Esophagus (tissue), 2 donors: ENCODE data around the gene TUBGCP3. TPM values are rescaled to one million over a fixed set of nuclear protein-coding genes. Genes with fewer than 3 reads are reported as not detected.

Experiments
- H3K27ac ChIP-seq, 2 donors: one replicate each; pipeline ENCODE4 v1.5.1; 2013; ENCODE audit warnings: low read depth in 2 of 2, mild to moderate bottlenecking in 2 of 2, inconsistent platforms in 1 of 2, low read length in 1 of 2, moderate library complexity in 1 of 2
- H3K27me3 ChIP-seq, 2 donors: one replicate each; pipeline ENCODE4 v1.6.1; 2013; ENCODE audit warnings: low read length in 2 of 2, control low read depth in 1 of 2, mild to moderate bottlenecking in 1 of 2; ENCODE audit not compliant: insufficient read depth in 2 of 2, control insufficient read depth in 1 of 2
- H3K36me3 ChIP-seq, 2 donors: one replicate each; pipeline ENCODE4 v1.6.1; 2013; ENCODE audit warnings: low read length in 1 of 2; ENCODE audit not compliant: control insufficient read depth in 2 of 2, insufficient read depth in 2 of 2
- H3K4me1 ChIP-seq, 2 donors: one replicate each; pipeline ENCODE4 v1.6.1; 2013; ENCODE audit warnings: low read length in 1 of 2; ENCODE audit not compliant: control insufficient read depth in 2 of 2, insufficient read depth in 2 of 2
- H3K4me3 ChIP-seq, 2 donors: one replicate each; pipeline ENCODE4 v1.5.1; 2013; ENCODE audit warnings: low read length in 2 of 2, mild to moderate bottlenecking in 2 of 2, low read depth in 1 of 2, moderate library complexity in 1 of 2
- H3K9me3 ChIP-seq, 2 donors: one replicate each; pipeline ENCODE4 v1.6.1; 2013; ENCODE audit warnings: mild to moderate bottlenecking in 2 of 2, low read depth in 1 of 2, low read length in 1 of 2, moderate library complexity in 1 of 2; ENCODE audit not compliant: control insufficient read depth in 2 of 2, insufficient read depth in 1 of 2
- WGBS, 2 donors: extraction: QIAGEN DNeasy Blood & Tissue Kit; methylation state at CpG; one replicate each; pipeline ENCODE4 v1.1.7; 2013; 5-methylcytosine and 5-hydroxymethylcytosine counted together
- polyA plus RNA-seq, 2 donors: library from polyadenylated mRNA; stranded (reverse); fragments of 200-250 nt; gene quantifications; one replicate each; pipeline ENCODE4 v1.2.3, GENCODE V29; 2013
- donor health status: healthy with polysubstance abuse.
- donor health status: Bipolar disorder and iron deficiency.

Gene TUBGCP3
- polyA plus RNA-seq, 2 donors: 6.4 to 11.3 TPM

DNA sequence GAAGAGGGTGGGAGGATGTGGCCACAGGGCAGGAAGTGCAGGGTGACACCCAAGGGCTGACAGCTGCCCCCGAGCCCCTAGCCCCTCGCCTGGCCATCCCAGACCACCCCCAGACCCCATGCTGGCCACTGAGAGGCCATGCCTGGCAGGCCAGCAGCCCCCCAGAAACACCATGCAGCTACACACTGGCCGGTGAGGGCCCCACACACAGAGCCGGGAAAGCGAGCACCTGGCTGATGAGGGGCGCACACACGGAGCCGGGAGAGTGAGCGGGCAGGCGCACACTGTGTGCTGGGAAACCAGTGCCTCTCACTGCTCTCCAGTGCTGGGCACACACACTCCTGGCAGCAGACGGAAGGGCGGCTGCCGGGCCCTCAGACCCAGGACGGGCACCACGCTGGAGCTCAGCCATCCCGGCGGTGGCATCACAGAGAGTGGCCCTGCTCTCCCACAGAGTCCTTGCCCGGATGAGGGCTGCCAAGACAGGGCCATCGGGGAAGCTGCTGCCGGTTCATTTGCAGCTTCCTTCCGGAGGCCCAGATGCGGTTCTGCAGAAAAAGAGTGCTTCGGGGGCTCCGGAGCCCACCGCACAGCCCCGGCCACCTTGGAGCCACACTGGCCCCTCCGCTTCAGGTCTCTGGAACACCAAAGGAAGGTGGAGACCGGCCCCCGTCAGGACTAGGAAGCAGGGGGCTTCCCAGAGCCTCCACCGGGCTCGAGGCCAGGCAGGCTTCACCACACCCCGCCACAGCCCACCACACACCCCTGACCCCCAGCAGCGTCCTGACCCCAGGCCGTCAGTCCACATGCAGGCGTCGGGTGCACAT, 135.4 kb downstream of the TUBGCP3 start:
- Histone ChIP-seq H3K27ac (no peak overlapping the region), H3K9me3 (peaks cover 0 to 6% of the 10 kb centered on the region in 2 donors), H3K4me3 (no peak overlapping the region), H3K4me1 (no peaks in the 10 kb centered on the region), H3K27me3 (no peaks in the 10 kb centered on the region), H3K36me3 (no peaks in the 10 kb centered on the region)
- 82 to 89% methylated on average over 35 to 36 of the region's 36 CpGs for WGBS, 2 donors

DNA sequence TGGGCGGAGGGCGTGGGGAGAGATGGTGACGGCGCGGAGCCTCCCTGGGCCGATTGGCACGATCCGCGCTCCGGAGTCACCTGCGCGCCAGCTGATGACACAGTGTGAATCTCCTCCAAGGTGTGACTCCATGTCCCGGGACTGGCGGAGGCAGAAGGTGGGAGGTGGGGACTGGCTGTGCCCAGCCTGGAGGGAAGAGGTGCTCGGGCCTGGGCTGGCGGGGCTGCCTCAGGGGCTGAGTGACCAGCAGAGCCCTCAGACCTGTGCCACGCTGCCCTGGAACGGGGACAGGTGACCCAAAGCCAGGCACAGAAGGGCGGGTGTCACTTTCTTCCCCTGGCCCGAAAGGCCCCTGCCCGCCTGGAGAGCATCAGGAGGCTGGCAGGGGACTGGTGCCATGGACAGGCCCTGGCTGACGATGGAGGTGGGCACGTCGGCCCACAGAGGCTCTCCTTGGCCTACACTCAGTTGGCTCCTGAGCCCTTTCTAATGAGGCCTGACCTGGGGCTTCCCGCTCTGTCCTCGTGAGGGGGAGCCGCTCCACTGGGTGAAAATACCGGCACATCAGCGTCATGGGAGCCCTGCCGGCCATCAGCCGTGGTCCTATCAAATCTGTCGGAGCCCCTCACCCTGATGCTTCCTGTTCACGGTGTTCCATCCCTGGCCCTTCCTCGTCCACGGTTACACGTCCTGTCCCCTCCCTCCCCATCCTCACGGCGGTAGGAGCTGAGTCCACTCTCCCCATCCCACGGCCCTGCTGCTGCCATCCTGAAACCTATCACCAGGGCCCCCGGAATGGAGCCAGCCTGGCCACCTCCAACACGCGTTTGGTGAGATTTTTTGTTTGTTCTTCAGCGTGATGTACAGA, 136.2 kb downstream of the TUBGCP3 start:
- WGBS, 2 donors: 74 to 81% methylated on average over 43 of the region's 43 CpGs
- no peaks in the 10 kb centered on the region for H3K27me3 ChIP-seq
- no peak overlapping the region for H3K27ac ChIP-seq
- no peaks in the 10 kb centered on the region for H3K4me1 ChIP-seq
- H3K4me3 ChIP-seq: no peak overlapping the region
- H3K9me3 ChIP-seq: peaks cover 0 to 6% of the 10 kb centered on the region in 2 donors
- H3K36me3 ChIP-seq: no peaks in the 10 kb centered on the region

DNA sequence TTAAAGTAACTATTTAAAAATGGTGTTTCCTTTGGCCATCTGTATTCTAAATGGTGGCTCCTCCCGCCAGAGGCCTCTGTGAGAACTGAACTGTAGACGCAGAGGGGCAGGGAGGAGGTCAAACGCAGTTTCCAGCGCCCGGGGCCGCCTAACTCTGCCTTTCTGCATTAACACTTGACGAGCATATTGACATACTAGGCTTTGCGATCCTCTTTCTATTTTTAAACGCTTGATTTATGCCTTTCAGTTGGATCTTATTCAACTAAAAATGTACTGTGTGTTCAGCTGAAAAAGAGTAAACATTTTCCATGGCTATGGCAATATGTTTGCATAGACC, 137.1 kb downstream of the TUBGCP3 start:
- Histone ChIP-seq H3K36me3 (no peaks in the 10 kb centered on the region), H3K27ac (no peak overlapping the region), H3K27me3 (no peaks in the 10 kb centered on the region), H3K4me1 (no peaks in the 10 kb centered on the region), H3K9me3 (no peaks in the 10 kb centered on the region), H3K4me3 (no peak overlapping the region)
- 28 to 30% methylated on average over 9 of the region's 9 CpGs for WGBS, 2 donors

DNA sequence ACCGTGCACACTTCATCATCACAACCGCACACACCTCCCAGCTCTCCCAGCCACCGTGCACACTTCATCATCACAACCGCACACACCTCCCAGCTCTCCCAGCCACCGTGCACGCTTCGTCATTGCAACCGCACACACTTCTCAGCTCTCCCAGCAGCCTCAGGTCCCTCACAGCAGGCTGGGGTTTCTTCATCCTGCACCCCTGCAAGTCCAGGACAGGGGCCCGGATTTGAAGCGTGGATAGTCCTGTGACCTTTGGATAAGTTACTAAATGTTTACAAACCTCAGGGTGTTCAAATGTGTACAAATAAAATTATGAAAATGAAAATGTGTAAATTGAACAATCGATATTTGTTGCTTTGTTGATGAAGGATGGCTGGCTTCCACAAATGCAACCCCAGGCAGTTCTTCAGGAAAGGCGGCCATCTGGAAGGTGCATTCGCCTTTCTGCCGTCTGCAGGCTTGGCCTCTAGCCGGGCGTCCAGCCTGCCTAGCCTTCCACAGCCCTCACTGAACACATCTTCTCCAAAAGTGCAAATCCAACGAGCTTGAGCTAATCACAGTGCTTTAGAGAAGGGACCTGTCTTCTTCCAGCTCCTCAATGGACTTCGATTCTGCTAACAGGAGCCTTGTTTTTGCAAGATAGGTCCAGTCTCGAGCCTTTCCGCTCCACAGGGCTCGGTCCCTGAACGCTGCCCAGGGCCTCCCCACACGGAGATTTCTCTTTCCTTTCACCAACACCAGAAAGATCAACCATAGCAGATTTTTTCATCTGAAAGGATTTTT, 137.6 kb downstream of the TUBGCP3 start:
- Histone ChIP-seq H3K36me3 (no peaks in the 10 kb centered on the region), H3K9me3 (no peaks in the 10 kb centered on the region), H3K4me1 (no peaks in the 10 kb centered on the region), H3K27me3 (no peaks in the 10 kb centered on the region), H3K27ac (no peak overlapping the region), H3K4me3 (no peak overlapping the region)
- whole genome bisulfite sequencing, 2 donors: 82 to 86% methylated on average over 20 to 21 of the region's 23 CpGs

DNA sequence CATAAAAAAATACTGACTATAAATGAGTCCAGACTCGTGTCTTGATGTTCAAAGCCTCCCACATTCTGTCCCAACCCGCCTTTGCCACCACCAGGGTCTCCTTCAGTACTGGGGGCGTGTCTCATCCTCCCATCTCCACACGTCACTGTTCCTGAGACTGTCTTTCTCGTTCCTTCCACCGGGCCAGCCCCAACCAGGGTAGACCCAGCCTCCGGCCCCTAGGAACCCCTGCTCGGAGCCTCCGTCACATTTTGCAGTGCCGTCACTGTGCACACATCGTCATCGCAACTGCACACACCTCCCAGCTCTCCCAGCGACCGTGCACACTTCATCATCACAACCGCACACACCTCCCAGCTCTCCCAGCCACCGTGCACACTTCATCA, 138.4 kb downstream of the TUBGCP3 start:
- no peaks in the 10 kb centered on the region for H3K27me3 ChIP-seq
- WGBS, 2 donors: 74 to 79% methylated on average over 16 of the region's 16 CpGs

DNA sequence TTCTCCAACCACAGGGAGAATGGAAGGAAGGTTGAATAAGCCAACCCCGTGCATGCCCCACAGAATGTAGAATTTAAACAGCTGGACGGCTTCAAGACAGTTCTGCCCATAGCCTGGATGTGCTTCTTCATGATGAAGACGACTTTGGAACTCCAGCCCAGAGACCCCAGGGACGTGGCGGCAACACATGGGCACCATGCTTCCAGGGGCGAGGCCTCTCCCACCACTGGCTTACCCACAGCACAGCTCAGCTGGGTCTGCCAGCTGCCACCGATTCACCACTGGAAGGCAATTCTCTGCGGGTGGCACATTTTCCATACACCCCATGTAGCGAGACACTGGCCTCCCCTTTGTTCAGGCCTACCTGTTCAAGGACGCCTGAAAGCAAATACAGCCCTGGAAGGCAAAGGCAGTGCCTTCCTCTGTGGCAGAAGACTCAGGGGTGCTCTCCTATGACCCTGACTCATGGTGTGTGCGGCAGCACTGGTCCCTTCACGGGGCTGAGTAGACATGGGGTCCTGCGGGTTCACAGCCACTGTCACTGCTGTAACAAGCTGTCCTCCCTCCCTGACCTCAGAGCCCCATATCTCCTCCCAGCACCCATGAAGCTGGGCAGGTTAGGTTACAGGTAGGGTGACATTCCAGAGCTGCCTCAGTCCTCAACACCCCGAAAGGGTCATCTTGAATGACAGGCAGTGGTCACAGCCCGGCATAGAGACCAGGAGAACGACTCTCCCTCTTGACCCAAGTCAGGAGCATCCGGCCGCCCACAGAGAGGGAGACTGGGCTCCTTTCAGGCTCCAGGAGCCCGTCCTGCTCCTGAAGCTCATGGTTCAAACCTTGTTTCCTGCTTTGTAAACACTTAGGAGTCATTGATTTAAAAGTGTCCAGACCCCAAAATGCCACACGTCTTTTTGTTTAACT, 139.1 kb downstream of the TUBGCP3 start:
- Histone ChIP-seq H3K27me3 (no peaks in the 10 kb centered on the region), H3K27ac (no peak overlapping the region), H3K36me3 (no peaks in the 10 kb centered on the region), H3K4me3 (no peak overlapping the region), H3K9me3 (no peaks in the 10 kb centered on the region), H3K4me1 (no peaks in the 10 kb centered on the region)
- WGBS, 2 donors: 81% methylated on average over 20 of the region's 20 CpGs

More for the DNA sequence above, 138.4 kb downstream of the TUBGCP3 start:
- H3K9me3 ChIP-seq: no peaks in the 10 kb centered on the region
- H3K4me3 ChIP-seq: no peak overlapping the region
- no peaks in the 10 kb centered on the region for H3K4me1 ChIP-seq
- H3K36me3 ChIP-seq: no peaks in the 10 kb centered on the region
- H3K27ac ChIP-seq: no peak overlapping the region

DNA sequence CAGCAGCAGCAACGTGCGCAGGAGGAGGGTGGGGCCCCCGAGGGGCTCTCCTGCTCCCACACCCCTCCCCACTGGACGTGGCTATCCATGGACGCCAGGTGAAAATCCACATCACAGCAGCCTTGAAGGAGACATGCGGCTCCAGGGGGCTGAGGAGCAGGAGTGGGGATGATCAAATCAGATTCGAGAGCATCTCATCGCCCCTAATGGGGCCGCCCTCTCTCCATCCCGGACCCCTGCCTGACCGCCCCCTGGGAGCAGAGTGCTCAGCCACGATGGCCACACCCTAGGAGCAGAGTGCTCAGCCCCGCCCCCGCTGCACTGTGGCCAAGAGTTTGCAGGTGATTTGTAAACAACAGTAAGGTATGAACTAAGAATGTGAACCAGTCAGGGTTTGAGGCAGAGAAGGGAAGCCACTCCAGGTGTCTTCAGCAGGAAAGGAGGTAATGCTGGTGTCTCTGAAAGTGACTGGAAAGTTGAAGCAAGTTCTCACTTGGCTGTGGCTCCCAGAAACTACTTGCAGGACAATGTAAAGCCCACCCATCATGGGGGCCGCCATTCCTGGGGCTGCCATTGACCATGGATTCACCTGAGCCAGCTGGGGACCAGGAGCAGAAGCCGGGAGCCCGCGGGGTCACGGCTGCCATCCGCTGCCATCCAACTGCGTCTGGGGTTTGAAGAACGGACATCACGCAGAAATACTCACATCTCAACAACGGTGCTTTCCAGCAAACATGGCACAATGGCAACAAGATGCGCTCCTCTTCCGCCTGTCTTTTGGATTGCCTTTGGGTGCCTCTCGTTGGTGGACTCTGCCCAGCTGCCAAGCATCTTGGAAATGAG, 140.0 kb downstream of the TUBGCP3 start:
- no peaks in the 10 kb centered on the region for H3K27me3 ChIP-seq
- H3K27ac ChIP-seq: no peak overlapping the region
- H3K36me3 ChIP-seq: no peaks in the 10 kb centered on the region
- no peaks in the 10 kb centered on the region for H3K4me1 ChIP-seq
- H3K9me3 ChIP-seq: no peaks in the 10 kb centered on the region
- no peak overlapping the region for H3K4me3 ChIP-seq
- 75 to 79% methylated on average over 27 of the region's 27 CpGs for WGBS, 2 donors

DNA sequence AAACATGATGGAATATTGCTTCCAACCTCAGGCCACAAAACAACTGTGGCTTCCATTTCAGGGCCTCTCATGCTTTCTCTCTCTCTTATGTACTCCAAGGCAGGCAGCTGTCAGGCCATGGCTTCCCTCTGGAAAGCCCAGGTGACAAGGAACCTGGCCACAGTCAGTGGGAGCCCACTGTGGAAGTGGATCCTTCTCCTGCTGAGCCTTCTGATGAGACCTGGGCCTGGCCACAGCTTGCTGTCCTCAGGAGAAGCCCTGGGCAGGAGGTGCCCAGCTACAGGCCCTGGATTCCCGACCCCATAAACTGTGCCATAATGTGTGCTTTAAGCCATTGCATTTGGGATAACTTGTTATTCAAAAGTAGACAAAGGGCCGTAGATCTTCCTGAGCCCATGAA, 140.6 kb downstream of the TUBGCP3 start:
- Histone ChIP-seq H3K4me3 (no peak overlapping the region), H3K4me1 (no peaks in the 10 kb centered on the region), H3K9me3 (no peaks in the 10 kb centered on the region), H3K27ac (no peak overlapping the region), H3K27me3 (no peaks in the 10 kb centered on the region), H3K36me3 (no peaks in the 10 kb centered on the region)
- WGBS, 2 donors: 82 to 90% methylated on average over 2 of the region's 2 CpGs
